Measurements from ENCODE around the gene FAM227A. TPM values are rescaled to one million over a fixed set of nuclear protein-coding genes. Genes with fewer than 3 reads are reported as not detected.
A peak's percentile ranks its signal among the peaks of the same experiment; 100 is the strongest.
"Not testable (repeated sequence)": the region's sequence is repeated elsewhere in the genome, so short reads cannot be mapped to it uniquely, and the experiment has no call there.

FAM227A gene
- total RNA-seq, 1 donor from 2014 or later: 5.8 TPM

GRCh38 chr22:38601221-38601764, 54.9 kb downstream of the FAM227A start:
- Histone ChIP-seq H3K36me3 (ENCODE audit: control insufficient read depth, insufficient read depth, low read length) (peaks cover 1% of the 10 kb centered on the region), H3K27me3 (ENCODE audit: control insufficient read depth, insufficient read depth, low read length) (no peaks in the 10 kb centered on the region), H3K4me3 (ENCODE audit: low read depth, low read length) (no peak overlapping the region)
- no peak for DNase-seq (ENCODE audit: low read depth)
- TF ChIP-seq CTCF (IDR thresholded peaks at IDR 0.05; ENCODE audit: insufficient read depth, low read length, poor library complexity, severe bottlenecking): no peak

GRCh38 chr22:38599466-38599865, 56.7 kb downstream of the FAM227A start:
- no peak for TF ChIP-seq CTCF (IDR thresholded peaks at IDR 0.05; ENCODE audit: insufficient read depth, low read length, poor library complexity, severe bottlenecking)
- no peak for DNase-seq (ENCODE audit: low read depth)
- H3K36me3 ChIP-seq (ENCODE audit: control insufficient read depth, insufficient read depth, low read length): peaks cover 1% of the 10 kb centered on the region
- no peak overlapping the region for H3K4me3 ChIP-seq (ENCODE audit: low read depth, low read length)
- no peaks in the 10 kb centered on the region for H3K27me3 ChIP-seq (ENCODE audit: control insufficient read depth, insufficient read depth, low read length)

GRCh38 chr22:38582923-38583322, 73.3 kb downstream of the FAM227A start:
- H3K36me3 ChIP-seq (ENCODE audit: control insufficient read depth, insufficient read depth, low read length); H3K27me3 ChIP-seq (ENCODE audit: control insufficient read depth, insufficient read depth, low read length); DNase-seq (ENCODE audit: low read depth); H3K4me3 ChIP-seq (ENCODE audit: low read depth, low read length): not testable (repeated sequence)

- no peak for TF ChIP-seq CTCF (IDR thresholded peaks at IDR 0.05; ENCODE audit: insufficient read depth, low read length, poor library complexity, severe bottlenecking)
- H3K4me3 ChIP-seq (ENCODE audit: low read depth, low read length): no peak overlapping the region
- no peaks in the 10 kb centered on the region for H3K36me3 ChIP-seq (ENCODE audit: control insufficient read depth, insufficient read depth, low read length)
- no peak for DNase-seq (ENCODE audit: low read depth)
- no peaks in the 10 kb centered on the region for H3K27me3 ChIP-seq (ENCODE audit: control insufficient read depth, insufficient read depth, low read length)
Observed at GRCh38 chr22:38578505-38578904, 77.7 kb downstream of the FAM227A start.

- TF ChIP-seq CTCF (IDR thresholded peaks at IDR 0.05; ENCODE audit: insufficient read depth, low read length, poor library complexity, severe bottlenecking): peak; percentile 40
- H3K4me3 ChIP-seq (ENCODE audit: low read depth, low read length): no peak overlapping the region
- no peaks in the 10 kb centered on the region for H3K27me3 ChIP-seq (ENCODE audit: control insufficient read depth, insufficient read depth, low read length)
- no peak for DNase-seq (ENCODE audit: low read depth)
- no peaks in the 10 kb centered on the region for H3K36me3 ChIP-seq (ENCODE audit: control insufficient read depth, insufficient read depth, low read length)
Observed at GRCh38 chr22:38572065-38572464, 84.1 kb downstream of the FAM227A start.

GRCh38 chr22:38570779-38571364, 85.3 kb downstream of the FAM227A start:
- H3K36me3 ChIP-seq (ENCODE audit: control insufficient read depth, insufficient read depth, low read length): no peaks in the 10 kb centered on the region
- TF ChIP-seq CTCF (IDR thresholded peaks at IDR 0.05; ENCODE audit: insufficient read depth, low read length, poor library complexity, severe bottlenecking): peak; percentile 21
- no peaks in the 10 kb centered on the region for H3K27me3 ChIP-seq (ENCODE audit: control insufficient read depth, insufficient read depth, low read length)
- no peak for DNase-seq (ENCODE audit: low read depth)
- H3K4me3 ChIP-seq (ENCODE audit: low read depth, low read length): peak overlapping the region; percentile 57

Measured in kidney epithelial cell (primary cell).